IPS-11a (cell line): ENCODE results near the gene FAM171A2.
"Not testable (repeated sequence)": the region's sequence is repeated elsewhere in the genome, so short reads cannot be mapped to it uniquely, and the experiment has no call there.

Experiments used
- H3K4me3 ChIP-seq: one replicate; pipeline ENCODE4 v1.5.1; 2013; ENCODE audit warnings: low read depth, low read length, control low read depth

FAM171A2 gene

GRCh38 chr17:44363613-44364159 is at the start of gene FAM171A2:
FAM171A2 (minus strand) TSS chr17:44363853; CDS start chr17:44363714, 139 bp downstream.
- H3K4me3 ChIP-seq = peak within 1 kb of the TSS; percentile 47

- no peak overlapping the region for H3K4me3 ChIP-seq
Observed at GRCh38 chr17:44409309-44410028, 45.8 kb upstream of the FAM171A2 start.

- no peak overlapping the region for H3K4me3 ChIP-seq
Observed at GRCh38 chr17:44408786-44409185, 45.1 kb upstream of the FAM171A2 start.

GRCh38 chr17:44402564-44403172 is 39.0 kb upstream of the FAM171A2 start:
- H3K4me3 ChIP-seq = no peak overlapping the region

- no peak overlapping the region for H3K4me3 ChIP-seq
Observed at GRCh38 chr17:44400226-44400847, 36.7 kb upstream of the FAM171A2 start.

- H3K4me3 ChIP-seq = no peak overlapping the region
Observed at GRCh38 chr17:44398692-44399691, 35.3 kb upstream of the FAM171A2 start.

GRCh38 chr17:44397479-44398440 is 34.1 kb upstream of the FAM171A2 start:
- no peak overlapping the region for H3K4me3 ChIP-seq

- no peak overlapping the region for H3K4me3 ChIP-seq
Observed at GRCh38 chr17:44396946-44397345, 33.3 kb upstream of the FAM171A2 start.

- no peak overlapping the region for H3K4me3 ChIP-seq
Observed at GRCh38 chr17:44394833-44395232, 31.2 kb upstream of the FAM171A2 start.

- not testable (repeated sequence) for H3K4me3 ChIP-seq
Observed at GRCh38 chr17:44394112-44394511, 30.5 kb upstream of the FAM171A2 start.

- no peak overlapping the region for H3K4me3 ChIP-seq
Observed at GRCh38 chr17:44390250-44390870, 26.7 kb upstream of the FAM171A2 start.

GRCh38 chr17:44389723-44390202 is 26.1 kb upstream of the FAM171A2 start:
- H3K4me3 ChIP-seq = no peak overlapping the region

- no peak within 1 kb of the TSS for H3K4me3 ChIP-seq
Observed at GRCh38 chr17:44389281-44389680, 25.6 kb upstream of the FAM171A2 start, which contains the start of gene ITGA2B. ITGA2B (minus strand) TSS chr17:44389649; CDS start chr17:44389473, 176 bp downstream.

- no peak overlapping the region for H3K4me3 ChIP-seq
Observed at GRCh38 chr17:44387804-44388203, 24.2 kb upstream of the FAM171A2 start.

- H3K4me3 ChIP-seq = peak overlapping the region; percentile 43
Observed at GRCh38 chr17:44386182-44386525, 22.5 kb upstream of the FAM171A2 start.

- H3K4me3 ChIP-seq = peak overlapping the region; percentile 43
Observed at GRCh38 chr17:44385287-44386181, 21.9 kb upstream of the FAM171A2 start.

- H3K4me3 ChIP-seq = peak overlapping the region; percentile 37
Observed at GRCh38 chr17:44384823-44385286, 21.2 kb upstream of the FAM171A2 start.
